ENCODE measurements around the gene MGAT5B. TPM values are rescaled to one million over a fixed set of nuclear protein-coding genes. Genes with fewer than 3 reads are reported as not detected.

The MGAT5B gene
- total RNA-seq, 1 experiment from 2014 or later, result 4.4 TPM

DNA sequence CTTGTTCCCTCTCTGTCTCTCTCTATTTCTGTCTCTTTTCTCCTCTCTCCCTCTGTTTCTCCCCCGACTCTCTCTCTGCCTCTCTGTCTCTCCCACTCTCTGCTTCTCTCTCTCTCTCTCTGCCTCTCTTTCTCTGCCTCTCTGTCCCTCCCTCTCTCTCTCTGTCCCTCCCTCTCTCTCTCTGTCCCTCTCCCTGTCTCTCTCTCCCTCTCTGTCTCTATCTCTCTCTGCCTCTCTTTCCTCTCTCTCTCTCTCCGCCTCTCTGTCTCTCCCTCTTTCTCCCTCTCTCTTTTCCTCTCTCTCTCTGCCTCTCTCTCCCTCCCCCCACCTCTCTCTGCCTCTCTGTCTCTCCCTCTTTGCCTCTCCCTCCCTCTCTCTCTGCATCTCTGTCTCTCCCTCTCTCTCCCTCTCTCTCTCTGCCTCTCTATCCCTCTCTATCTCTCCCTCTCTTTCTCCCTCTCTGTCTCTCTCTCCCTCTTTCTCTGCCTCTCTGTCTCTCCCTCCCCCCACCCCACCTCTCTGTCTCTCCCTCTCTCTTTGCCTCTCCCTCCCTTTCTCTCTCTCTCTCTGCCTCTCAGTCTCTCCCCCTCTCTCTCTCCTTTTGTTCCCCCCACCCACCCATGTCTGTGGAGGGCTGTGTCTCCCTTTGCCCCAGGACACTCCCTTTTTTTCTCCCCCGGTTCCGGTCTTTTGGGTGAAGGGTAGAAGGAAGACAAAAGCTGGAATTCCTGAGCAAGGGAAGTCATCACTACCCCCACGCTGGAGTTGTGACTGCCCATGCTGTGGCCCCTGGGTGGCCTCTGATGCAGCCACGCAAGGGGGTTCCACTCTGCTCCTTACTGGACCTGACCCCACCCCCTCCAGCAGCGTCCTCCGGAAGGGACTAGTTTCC is 27.1 kb upstream of the MGAT5B start:
- no peaks in the 10 kb centered on the region for H3K36me3 ChIP-seq (ENCODE audit: control insufficient read depth in 1 of 2, insufficient read depth in 2 of 2, low read length in 2 of 2)
- H3K4me1 ChIP-seq (ENCODE audit: control insufficient read depth in 1 of 2, insufficient read depth in 2 of 2, low read length in 2 of 2), result peaks cover 0 to 21% of the 10 kb centered on the region in 2 experiments; a peak in 3 of 4 replicates
- no peaks in the 10 kb centered on the region for H4K20me1 ChIP-seq (ENCODE audit: insufficient read depth)
- no TSS peak for BruUV-seq (replicated peaks)
- H3K27me3 ChIP-seq (ENCODE audit: insufficient read depth, low read length), result peaks cover 31% of the 10 kb centered on the region
- no peak overlapping the region for H3K4me3 ChIP-seq (replicated peaks in 1 of 2; ENCODE audit: low read depth in 1 of 2, low read length in 2 of 2)
- ChIA-PET RAD21 (ENCODE audit: low non-redundant PET in 1 of 2, low total read pairs in 2 of 2, uncharacterized antibody in 2 of 2, unreplicated experiment in 2 of 2) (no interaction called here), POLR2A (no interaction called here), CTCF (no interaction called here)
- H3K4me2 ChIP-seq (ENCODE audit: low read length), result no peak overlapping the region; the same call in 1 of the 2 replicates
- H3K9me2 ChIP-seq (ENCODE audit: insufficient read depth), result no peaks in the 10 kb centered on the region
- DNase-seq (ENCODE audit: low read depth, low spot score) (no peak), ATAC-seq (no peak)
- intact Hi-C loops (cut with micrococcal nuclease), result no loop called here
- no peaks in the 10 kb centered on the region for H3K9me3 ChIP-seq (ENCODE audit: control insufficient read depth in 1 of 2, insufficient read depth in 1 of 2, low read depth in 1 of 2, low read length in 2 of 2)
- no peak overlapping the region for H3K9ac ChIP-seq (ENCODE audit: low read length)
- H3K27ac ChIP-seq (ENCODE audit: low read depth, low read length), result no peak overlapping the region
- no peaks in the 10 kb centered on the region for H3K79me2 ChIP-seq (ENCODE audit: insufficient read depth, low read length)
- TF ChIP-seq EZH2 (IDR thresholded peaks at IDR 0.05) (no peak), EZH2phosphoT487 (IDR thresholded peaks at IDR 0.05; ENCODE audit: borderline replicate concordance) (no peak), ZNF274 (IDR thresholded peaks at IDR 0.05; ENCODE audit: low read depth, low read length) (no peak), SIN3A (IDR thresholded peaks at IDR 0.05; ENCODE audit: low read depth) (no peak), ELF1 (IDR thresholded peaks at IDR 0.05; ENCODE audit: borderline replicate concordance, low read depth) (no peak), POLR2A (IDR thresholded peaks at IDR 0.05; ENCODE audit: borderline replicate concordance, extremely low read depth, insufficient read depth, insufficient read length) (no peak), CBX3 (IDR thresholded peaks at IDR 0.05; ENCODE audit: low read depth) (no peak), YY1 (IDR thresholded peaks at IDR 0.05; ENCODE audit: extremely low read depth, insufficient replicate concordance, low read depth, low read length) (no peak), SRF (IDR thresholded peaks at IDR 0.05; ENCODE audit: low read depth) (no peak)
- TF ChIP-seq, protein P1, sequence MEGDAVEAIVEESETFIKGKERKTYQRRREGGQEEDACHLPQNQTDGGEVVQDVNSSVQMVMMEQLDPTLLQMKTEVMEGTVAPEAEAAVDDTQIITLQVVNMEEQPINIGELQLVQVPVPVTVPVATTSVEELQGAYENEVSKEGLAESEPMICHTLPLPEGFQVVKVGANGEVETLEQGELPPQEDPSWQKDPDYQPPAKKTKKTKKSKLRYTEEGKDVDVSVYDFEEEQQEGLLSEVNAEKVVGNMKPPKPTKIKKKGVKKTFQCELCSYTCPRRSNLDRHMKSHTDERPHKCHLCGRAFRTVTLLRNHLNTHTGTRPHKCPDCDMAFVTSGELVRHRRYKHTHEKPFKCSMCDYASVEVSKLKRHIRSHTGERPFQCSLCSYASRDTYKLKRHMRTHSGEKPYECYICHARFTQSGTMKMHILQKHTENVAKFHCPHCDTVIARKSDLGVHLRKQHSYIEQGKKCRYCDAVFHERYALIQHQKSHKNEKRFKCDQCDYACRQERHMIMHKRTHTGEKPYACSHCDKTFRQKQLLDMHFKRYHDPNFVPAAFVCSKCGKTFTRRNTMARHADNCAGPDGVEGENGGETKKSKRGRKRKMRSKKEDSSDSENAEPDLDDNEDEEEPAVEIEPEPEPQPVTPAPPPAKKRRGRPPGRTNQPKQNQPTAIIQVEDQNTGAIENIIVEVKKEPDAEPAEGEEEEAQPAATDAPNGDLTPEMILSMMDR (IDR thresholded peaks at IDR 0.05 in 2 of 3, conservative IDR thresholded peaks at IDR 0.05 in 1 of 3; ENCODE audit: borderline replicate concordance in 1 of 3, insufficient read depth in 1 of 3, low read depth in 2 of 3, low read length in 2 of 3), result no peak
- TF ChIP-seq, protein P2, sequence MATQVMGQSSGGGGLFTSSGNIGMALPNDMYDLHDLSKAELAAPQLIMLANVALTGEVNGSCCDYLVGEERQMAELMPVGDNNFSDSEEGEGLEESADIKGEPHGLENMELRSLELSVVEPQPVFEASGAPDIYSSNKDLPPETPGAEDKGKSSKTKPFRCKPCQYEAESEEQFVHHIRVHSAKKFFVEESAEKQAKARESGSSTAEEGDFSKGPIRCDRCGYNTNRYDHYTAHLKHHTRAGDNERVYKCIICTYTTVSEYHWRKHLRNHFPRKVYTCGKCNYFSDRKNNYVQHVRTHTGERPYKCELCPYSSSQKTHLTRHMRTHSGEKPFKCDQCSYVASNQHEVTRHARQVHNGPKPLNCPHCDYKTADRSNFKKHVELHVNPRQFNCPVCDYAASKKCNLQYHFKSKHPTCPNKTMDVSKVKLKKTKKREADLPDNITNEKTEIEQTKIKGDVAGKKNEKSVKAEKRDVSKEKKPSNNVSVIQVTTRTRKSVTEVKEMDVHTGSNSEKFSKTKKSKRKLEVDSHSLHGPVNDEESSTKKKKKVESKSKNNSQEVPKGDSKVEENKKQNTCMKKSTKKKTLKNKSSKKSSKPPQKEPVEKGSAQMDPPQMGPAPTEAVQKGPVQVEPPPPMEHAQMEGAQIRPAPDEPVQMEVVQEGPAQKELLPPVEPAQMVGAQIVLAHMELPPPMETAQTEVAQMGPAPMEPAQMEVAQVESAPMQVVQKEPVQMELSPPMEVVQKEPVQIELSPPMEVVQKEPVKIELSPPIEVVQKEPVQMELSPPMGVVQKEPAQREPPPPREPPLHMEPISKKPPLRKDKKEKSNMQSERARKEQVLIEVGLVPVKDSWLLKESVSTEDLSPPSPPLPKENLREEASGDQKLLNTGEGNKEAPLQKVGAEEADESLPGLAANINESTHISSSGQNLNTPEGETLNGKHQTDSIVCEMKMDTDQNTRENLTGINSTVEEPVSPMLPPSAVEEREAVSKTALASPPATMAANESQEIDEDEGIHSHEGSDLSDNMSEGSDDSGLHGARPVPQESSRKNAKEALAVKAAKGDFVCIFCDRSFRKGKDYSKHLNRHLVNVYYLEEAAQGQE (IDR thresholded peaks at IDR 0.05; ENCODE audit: low read depth), result no peak
- H2AFZ ChIP-seq (ENCODE audit: low read depth, low read length, poor library complexity, severe bottlenecking), result no peak overlapping the region
